H1 (cell line): ENCODE data around the gene MGRN1. TPM values are rescaled to one million over a fixed set of nuclear protein-coding genes. Genes with fewer than 3 reads are reported as not detected.

ENCODE experiments used
- CTCF ChIA-PET: fragments of 300-600 bp; sonication (Branson Sonifier 250); formaldehyde crosslinking; loops from one replicate; lab custom pipeline; 2021; ENCODE audit not compliant: partially characterized antibody; lab: Charles Lee
- POLR2A ChIA-PET: fragments of 300-600 bp; sonication (Branson Sonifier 250); formaldehyde crosslinking; loops from one replicate; lab custom pipeline; 2021; ENCODE audit warnings: inconsistent platforms; ENCODE audit not compliant: partially characterized antibody; lab: Charles Lee
- DNase-seq, 2 experiments: peaks; one replicate each; pipeline versions ENCODE4 v3.0.0 to v3.0.0-alpha.2; 2010 to 2022; ENCODE audit warnings: low spot score in 2 of 2, low read depth in 1 of 2, mixed read lengths in 1 of 2
- FAIRE-seq: peaks from 2 replicates; lab custom pipeline; 2011; peaks lifted over from hg19 to GRCh38; lab: Jason Lieb, UNC
- H2AFZ ChIP-seq: 2 replicates; pipeline ENCODE4 v1.8.1; 2012; ENCODE audit warnings: low read length, inconsistent platforms
- H2AK5ac ChIP-seq: 2 replicates; pipeline ENCODE4 v1.6.1; 2013; ENCODE audit warnings: low read depth, low read length
- H2BK120ac ChIP-seq: replicated peaks from 2 replicates; pipeline ENCODE3; 2013; ENCODE audit warnings: low read depth, low read length, inconsistent platforms
- H2BK12ac ChIP-seq: 2 replicates; pipeline ENCODE4 v1.6.1; 2013; ENCODE audit warnings: low read depth, low read length
- H2BK15ac ChIP-seq: 2 replicates; pipeline ENCODE4 v1.6.1; 2013; ENCODE audit warnings: low read length
- H2BK20ac ChIP-seq: 2 replicates; pipeline ENCODE4 v1.6.1; 2013; ENCODE audit warnings: low read length
- H2BK5ac ChIP-seq: 2 replicates; pipeline ENCODE4 v1.6.1; 2013; ENCODE audit warnings: low read depth, low read length
- H3K14ac ChIP-seq: 2 replicates; pipeline ENCODE4 v1.6.1; 2013; ENCODE audit warnings: inconsistent platforms; ENCODE audit not compliant: insufficient read length
- H3K18ac ChIP-seq: 2 replicates; pipeline ENCODE4 v1.6.1; 2013; ENCODE audit warnings: low read length; ENCODE audit errors: extremely low read depth
- H3K23ac ChIP-seq: 2 replicates; pipeline ENCODE4 v1.6.1; 2013; ENCODE audit warnings: inconsistent platforms; ENCODE audit not compliant: insufficient read length
- H3K23me2 ChIP-seq: 2 replicates; pipeline ENCODE4 v1.6.1; 2013; ENCODE audit warnings: low read depth, low read length
- H3K27ac ChIP-seq: 2 replicates; pipeline ENCODE4 v1.6.1; 2011; ENCODE audit warnings: low read depth, low read length, inconsistent platforms
- H3K27me3 ChIP-seq, 4 experiments: replicated peaks in 1 of 4; 1 replicate in 1 of 4; 2 replicates in 3 of 4; pipeline versions ENCODE4 v1.6.1 to v1.8.1; 2011 to 2013; ENCODE audit warnings: low read length in 3 of 4, mild to moderate bottlenecking in 3 of 4, inconsistent platforms in 2 of 4, mixed read lengths in 2 of 4, moderate library complexity in 1 of 4; ENCODE audit not compliant: control insufficient read depth in 3 of 4, insufficient read depth in 3 of 4; ENCODE audit errors: extremely low read depth in 1 of 4
- H3K36me3 ChIP-seq, 4 experiments: 2 replicates each; pipeline versions ENCODE4 v1.6.1 to v1.8.1; 2011 to 2013; ENCODE audit warnings: mild to moderate bottlenecking in 4 of 4, low read length in 3 of 4, moderate library complexity in 2 of 4, control low read depth in 1 of 4, inconsistent platforms in 1 of 4; ENCODE audit not compliant: insufficient read depth in 4 of 4, control insufficient read depth in 2 of 4
- H3K4ac ChIP-seq: replicated peaks from 2 replicates; pipeline ENCODE3; 2013; ENCODE audit warnings: low read length, low read depth, mixed read lengths, inconsistent platforms; ENCODE audit not compliant: insufficient read length
- H3K4me1 ChIP-seq, 4 experiments: replicated peaks in 1 of 4; 1 replicate in 1 of 4; 2 replicates in 3 of 4; pipeline versions ENCODE4 v1.6.1 to v1.8.1; 2011 to 2013; ENCODE audit warnings: low read length in 3 of 4, inconsistent platforms in 2 of 4, mixed read lengths in 1 of 4; ENCODE audit not compliant: insufficient read depth in 4 of 4, control insufficient read depth in 3 of 4
- H3K4me2 ChIP-seq, 2 experiments: 2 replicates each; pipeline versions ENCODE4 v1.6.1 to v1.8.1; 2011 to 2013; ENCODE audit warnings: low read depth in 2 of 2, low read length in 2 of 2, control low read depth in 1 of 2, inconsistent platforms in 1 of 2, mild to moderate bottlenecking in 1 of 2; ENCODE audit not compliant: insufficient read depth in 1 of 2
- H3K4me3 ChIP-seq, 4 experiments: fragments of 200-600, 300-600 bp in 1 of 4; sonication (generic), shearing (Covaris generic), sonication (Bioruptor Twin) in 1 of 4; 2 replicates each; pipeline versions ENCODE4 v1.5.1 to v1.8.1; 2011 to 2016; ENCODE audit warnings: low read length in 4 of 4, low read depth in 3 of 4, control low read depth in 2 of 4, inconsistent platforms in 2 of 4, mild to moderate bottlenecking in 2 of 4, mixed read lengths in 1 of 4, moderate library complexity in 1 of 4; ENCODE audit not compliant: insufficient read depth in 2 of 4; ENCODE audit errors: extremely low read depth in 1 of 4
- H3K56ac ChIP-seq: replicated peaks from 2 replicates; pipeline ENCODE3; 2013; ENCODE audit warnings: low read depth, mild to moderate bottlenecking, mixed read lengths, low read length, inconsistent platforms; ENCODE audit not compliant: insufficient read length
- H3K79me1 ChIP-seq: 2 replicates; pipeline ENCODE4 v1.6.1; 2013; ENCODE audit warnings: low read depth, low read length, control low read depth
- H3K79me2 ChIP-seq, 2 experiments: 2 replicates each; pipeline versions ENCODE4 v1.6.1 to v1.8.1; 2012 to 2013; ENCODE audit warnings: low read length in 2 of 2, mild to moderate bottlenecking in 2 of 2, inconsistent platforms in 1 of 2; ENCODE audit not compliant: insufficient read depth in 2 of 2, control insufficient read depth in 1 of 2
- H3K9ac ChIP-seq, 4 experiments: replicated peaks in 1 of 4; 1 replicate in 1 of 4; 2 replicates in 3 of 4; pipeline versions ENCODE4 v1.6.1 to v1.8.1; 2011 to 2013; ENCODE audit warnings: low read depth in 3 of 4, low read length in 3 of 4, control low read depth in 2 of 4, mild to moderate bottlenecking in 2 of 4, moderate library complexity in 2 of 4, inconsistent platforms in 1 of 4; ENCODE audit errors: extremely low read depth in 1 of 4
- H3K9me3 ChIP-seq, 2 experiments: 2 replicates each; pipeline versions ENCODE4 v1.6.1 to v1.8.1; 2012 to 2013; ENCODE audit warnings: mild to moderate bottlenecking in 2 of 2, moderate library complexity in 2 of 2, control low read depth in 1 of 2, inconsistent platforms in 1 of 2, low read depth in 1 of 2, low read length in 1 of 2, mixed read lengths in 1 of 2; ENCODE audit not compliant: insufficient read depth in 2 of 2
- H4K20me1 ChIP-seq, 2 experiments: replicated peaks in 1 of 2; 2 replicates each; pipeline versions ENCODE3 to v1.8.1; 2011 to 2013; ENCODE audit warnings: inconsistent platforms in 2 of 2, low read length in 2 of 2, mild to moderate bottlenecking in 1 of 2; ENCODE audit not compliant: insufficient read depth in 2 of 2, control insufficient read depth in 1 of 2
- H4K5ac ChIP-seq: 2 replicates; pipeline ENCODE4 v1.6.1; 2013; ENCODE audit warnings: low read length, low read depth, mixed read lengths, inconsistent platforms; ENCODE audit not compliant: insufficient read length
- H4K8ac ChIP-seq: 2 replicates; pipeline ENCODE4 v1.8.0; 2013; ENCODE audit warnings: mild to moderate bottlenecking, moderate library complexity, low read length, inconsistent platforms; ENCODE audit not compliant: insufficient read depth; ENCODE audit errors: extremely low read depth
- H4K91ac ChIP-seq: replicated peaks from 2 replicates; pipeline ENCODE3; 2013; ENCODE audit warnings: low read length, mixed read lengths, inconsistent platforms; ENCODE audit not compliant: insufficient read length
- EZH2 ChIP-seq: fragments of 200-600 bp; sonication (generic); IDR thresholded peaks from 2 replicates; pipeline ENCODE4 v1.7.1; 2012; ENCODE audit warnings: low read depth, mild to moderate bottlenecking, moderate library complexity, low read length, inconsistent platforms; ENCODE audit not compliant: severe bottlenecking
- GTF2F1 ChIP-seq: IDR thresholded peaks from 2 replicates; pipeline ENCODE4 v1.6.1; 2012; ENCODE audit warnings: low read depth, low read length, improper control_type of control experiment, borderline replicate concordance
- KDM4A ChIP-seq: IDR thresholded peaks from one replicate; pipeline ENCODE4 v1.7.1; 2012; ENCODE audit warnings: low read depth, mild to moderate bottlenecking, moderate library complexity, low read length, inconsistent platforms; ENCODE audit not compliant: severe bottlenecking
- POLR2AphosphoS5 ChIP-seq: IDR thresholded peaks from 2 replicates; pipeline ENCODE4 v1.6.1; 2011; ENCODE audit warnings: low read depth, low read length
- RBBP5 ChIP-seq: IDR thresholded peaks from 2 replicates; pipeline ENCODE4 v1.7.1; 2012; ENCODE audit warnings: low read depth, mild to moderate bottlenecking, inconsistent platforms, low read length, moderate library complexity, borderline replicate concordance
- RFX5 ChIP-seq: IDR thresholded peaks from 2 replicates; pipeline ENCODE4 v1.6.1; 2011; ENCODE audit warnings: low read depth, low read length, improper control_type of control experiment, borderline replicate concordance
- SP4 ChIP-seq: IDR thresholded peaks from 2 replicates; pipeline ENCODE4 v1.6.1; 2012; ENCODE audit warnings: low read length, inconsistent platforms
- TAF1 ChIP-seq: IDR thresholded peaks from 2 replicates; pipeline ENCODE4 v1.6.1; 2011; ENCODE audit warnings: mild to moderate bottlenecking, low read depth, low read length
- TAF7 ChIP-seq: optimal IDR thresholded peaks from 2 replicates; pipeline ENCODE3; 2011; ENCODE audit warnings: low read depth, mild to moderate bottlenecking, inconsistent platforms, low read length, moderate library complexity, borderline replicate concordance
- TEAD4 ChIP-seq: IDR thresholded peaks from 2 replicates; pipeline ENCODE4 v1.6.1; 2012; ENCODE audit warnings: low read depth, low read length, inconsistent platforms, mixed read lengths
- ZNF274 ChIP-seq: IDR thresholded peaks from 2 replicates; pipeline ENCODE4 v1.7.0; 2012; ENCODE audit warnings: low read length, borderline replicate concordance; ENCODE audit errors: extremely low read depth
- whole genome bisulfite sequencing, 2 experiments: shearing (Covaris generic) in 1 of 2; methylation state at CpG; one replicate each; pipeline versions ENCODE4 v1.1.6 to v1.1.7; 2013 to 2015; ENCODE audit warnings: low lambda C conversion rate in 2 of 2, mixed read lengths in 2 of 2, inconsistent platforms in 1 of 2, low coverage in 1 of 2, missing lambda C conversion rate in 1 of 2; ENCODE audit not compliant: insufficient replicate concordance in 2 of 2, insufficient coverage in 1 of 2, insufficient read length in 1 of 2; ENCODE audit errors: extremely low coverage in 1 of 2, missing lambda C conversion rate in 1 of 2; 5-methylcytosine and 5-hydroxymethylcytosine counted together
- polyA plus RNA-seq, 7 experiments: library from polyadenylated mRNA; depleted of rRNA in 3 of 7; stranded (reverse) in 5 of 7; unstranded in 2 of 7; fragments of >200 nt in 5 of 7; fragments of 200-250 nt in 2 of 7; gene quantifications; 1 replicate in 5 of 7; 2 replicates in 1 of 7; 4 replicates in 1 of 7; pipeline versions ENCODE4 v1.2.1 to v1.2.3, GENCODE V29; 2011 to 2013; ENCODE audit warnings: missing spikeins in 2 of 7, mixed read lengths in 2 of 7
- total RNA-seq: library from RNA; stranded (reverse); fragmentation: NEBNext Ultra II Directional; extraction: Animal tissue kit (Norgen Biotek cat#: 25700); gene quantifications from 2 replicates; pipeline ENCODE4 v1.2.1, GENCODE V29; 2021

MGRN1 gene
- total and polyA plus RNA-seq, 2 of the 8 experiments (the other 6 are each of a cell fraction or from before 2014, with no cell fraction given), result 15.0 to 82.3 TPM

DNA sequence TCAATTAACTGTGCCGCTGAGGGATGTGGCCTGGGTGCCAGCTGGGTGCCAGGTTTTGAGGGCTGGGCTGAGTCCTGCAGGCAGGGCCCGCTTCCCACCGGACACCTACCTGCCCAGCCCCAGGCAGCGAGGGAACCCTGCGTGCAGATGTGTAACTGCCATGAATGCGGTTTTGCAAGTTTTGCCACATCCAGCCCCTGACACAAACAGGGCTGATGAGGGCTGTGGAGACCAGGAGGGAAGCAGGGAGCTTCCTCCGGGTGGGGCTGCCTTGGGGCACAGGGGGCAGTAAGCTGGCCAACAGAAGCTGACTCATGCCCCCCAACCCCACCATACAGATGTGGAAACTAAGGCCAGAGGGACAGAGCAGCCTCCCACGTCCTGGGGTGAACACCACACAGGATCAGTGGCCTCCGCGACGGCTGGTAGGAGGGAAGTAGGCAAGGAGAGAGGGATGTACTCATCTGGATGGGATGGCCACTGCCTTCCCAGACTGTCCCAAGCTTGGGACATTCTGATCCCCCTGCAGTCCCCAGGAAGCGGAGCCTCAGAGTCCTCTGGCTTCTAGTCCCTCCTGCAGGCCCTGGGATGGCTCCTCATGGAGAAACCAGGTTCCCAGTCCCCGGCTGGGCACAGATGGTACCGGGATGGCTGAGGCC is 11.5 kb upstream of the MGRN1 start:
- FAIRE-seq (no peak), DNase-seq (no peak)
- Histone ChIP-seq H3K27ac (peak overlapping the region; percentile 91), H3K56ac (peak overlapping the region; percentile 26), H3K14ac (no peak overlapping the region), H3K9ac (peak overlapping the region in 3 of 4 experiments; percentile 86 to 95 (median 93); a peak in 5 of 7 replicates), H2BK5ac (peak overlapping the region; percentile 81; the same call in 1 of the 2 replicates), H2BK12ac (peak overlapping the region; percentile 77; the same call in 1 of the 2 replicates), H4K5ac (no peak overlapping the region), H3K23me2 (peaks cover 12% of the 10 kb centered on the region), H2BK15ac (peak overlapping the region; percentile 37; the same call in 1 of the 2 replicates), H2AFZ (no peak overlapping the region), H3K4me1 (peaks cover 0 to 44% (median 33%) of the 10 kb centered on the region in 4 experiments; a peak in 6 of 7 replicates), H3K79me1 (peaks cover 9% of the 10 kb centered on the region; the same call in 1 of the 2 replicates), H3K18ac (peak overlapping the region; percentile 78; the same call in 1 of the 2 replicates), H3K4ac (peak overlapping the region; percentile 65), H4K91ac (peak overlapping the region; percentile 86), H3K23ac (no peak overlapping the region), H3K4me3 (peak overlapping the region; percentile 83 to 87 (median 85); a peak in 7 of 8 replicates), H2BK120ac (peak overlapping the region; percentile 12), H4K20me1 (peaks cover 10 to 21% of the 10 kb centered on the region in 2 experiments), H4K8ac (0 out of 2 replicates have a peak overlapping the region, but pooled peaks have one; percentile 73), H3K79me2 (peaks cover 13 to 45% of the 10 kb centered on the region in 2 experiments; a peak in 3 of 4 replicates), H2AK5ac (no peak overlapping the region; the same call in 1 of the 2 replicates), H3K36me3 (peaks cover 2 to 14% (median 7%) of the 10 kb centered on the region in 4 experiments; a peak in 4 of 8 replicates), H3K4me2 (peak overlapping the region; percentile 95 to 97), H3K9me3 (no peaks in the 10 kb centered on the region), H2BK20ac (no peak overlapping the region), H3K27me3 (no peaks in the 10 kb centered on the region)
- 53% methylated on average over 12 of the region's 14 CpGs; no CpG with 5 or more reads in 1 of the 2 experiments for WGBS, 2 experiments
- ChIA-PET POLR2A (interaction anchor here (0.9 to 13.3 kb wide), 13 partner anchors 8 to 112 kb away, joined by 3 to 126 read pairs (median 5); partner anchors contain the start of gene MGRN1), CTCF (interaction anchor here (0.6 to 3.1 kb wide), 15 partner anchors 10 to 107 kb away, joined by 3 to 13 read pairs (median 3); no protein-coding TSS in a partner anchor)
- no peak for TF ChIP-seq ZNF274
- TF ChIP-seq KDM4A, result no peak
- 0 out of 2 replicates have a peak, but pooled peaks have one; percentile 36 for TF ChIP-seq POLR2AphosphoS5
- TF ChIP-seq TEAD4, result no peak
- no peak for TF ChIP-seq RFX5
- TF ChIP-seq SP4, result no peak
- TF ChIP-seq GTF2F1, result no peak
- peak; percentile 18 for TF ChIP-seq TAF7
- no peak; the same call in 1 of the 2 replicates for TF ChIP-seq RBBP5
- no peak for TF ChIP-seq EZH2
- 0 out of 2 replicates have a peak, but pooled peaks have one; percentile 5 for TF ChIP-seq TAF1
